ENCODE measurements around the gene OR6J1. TPM values are rescaled to one million over a fixed set of nuclear protein-coding genes. Genes with fewer than 3 reads are reported as not detected.
"Not testable (repeated sequence)": the region's sequence is repeated elsewhere in the genome, so short reads cannot be mapped to it uniquely, and the experiment has no call there.

OR6J1 gene
- total RNA-seq, 2 experiments from 2014 or later: not detected

- Mint-ChIP-seq H3K4me3 (no peak overlapping the region), H3K27me3 (no peaks in the 10 kb centered on the region), H3K4me1 (peaks cover 6% of the 10 kb centered on the region), H3K36me3 (ENCODE audit: low read depth) (no peaks in the 10 kb centered on the region), H3K9me3 (ENCODE audit: low read depth) (no peaks in the 10 kb centered on the region), H3K27ac (no peak overlapping the region)
- DNase-seq: peak; percentile 59
- ChIA-PET CTCF (interaction anchor here (0.6 to 6.7 kb wide), 5 partner anchors 80 to 663 kb away, joined by 3 to 106 read pairs (median 7); no protein-coding TSS in a partner anchor), POLR2A (interaction anchor here (0.8 kb wide), 1 partner anchor 9 kb away, joined by 10 read pairs; no protein-coding TSS in a partner anchor)
- ATAC-seq: peak; percentile 76
- intact Hi-C loops (cut with DNase I, micrococcal nuclease): loop anchor here (10.0 kb wide), 2 partner anchors 666 to 736 kb away; no protein-coding TSS in a partner anchor
Measured at GRCh38 chr14:22650960-22651521, 6.9 kb upstream of the OR6J1 start.

DNA sequence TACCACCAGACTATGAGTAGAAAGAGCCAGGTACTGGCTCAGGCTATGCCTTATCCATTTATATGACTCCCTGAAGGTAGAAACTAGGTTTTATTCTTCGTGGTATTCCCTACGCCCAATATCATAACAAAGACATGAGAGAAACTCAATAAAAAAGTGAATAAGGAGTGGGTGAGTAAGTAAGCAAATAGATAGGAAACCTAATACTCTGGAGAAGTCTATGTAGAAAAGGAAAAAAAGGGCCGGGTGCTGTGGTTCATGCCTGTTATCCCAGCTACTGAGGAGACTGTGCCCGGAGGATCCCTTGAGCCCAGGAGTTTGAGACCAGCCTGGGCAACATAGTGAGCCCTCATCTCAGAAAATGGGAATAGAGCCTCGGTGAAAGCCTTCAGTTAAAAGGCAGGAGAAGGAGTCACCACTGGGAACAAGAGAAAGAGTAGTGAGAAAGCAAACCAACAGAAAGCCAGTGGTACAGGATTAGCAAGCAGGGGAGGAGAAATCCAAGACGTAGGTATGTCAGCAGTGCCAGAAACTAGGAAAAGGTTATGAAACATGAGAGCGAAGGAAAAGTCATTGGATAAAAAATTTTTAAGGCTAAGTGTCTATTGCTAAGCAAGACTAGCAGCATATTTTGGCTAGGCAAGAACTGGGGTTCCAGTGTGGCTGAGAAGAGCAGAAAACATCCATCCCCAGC lies 6.0 kb upstream of the OR6J1 start:
- ChIA-PET CTCF (interaction anchor here (1.7 to 6.7 kb wide), 3 partner anchors 79 to 202 kb away, joined by 7 to 106 read pairs (median 12); no protein-coding TSS in a partner anchor), POLR2A (no interaction called here)
- no peak overlapping the region for H3K4me3 Mint-ChIP-seq
- ATAC-seq (no peak), DNase-seq (no peak)
- H3K36me3 Mint-ChIP-seq (ENCODE audit: low read depth): no peaks in the 10 kb centered on the region
- no peak overlapping the region for H3K27ac Mint-ChIP-seq
- peaks cover 6% of the 10 kb centered on the region for H3K4me1 Mint-ChIP-seq
- intact Hi-C loops (cut with DNase I, micrococcal nuclease): loop anchor here (10.0 kb wide), 2 partner anchors 665 to 735 kb away; no protein-coding TSS in a partner anchor
- no peaks in the 10 kb centered on the region for H3K27me3 Mint-ChIP-seq
- H3K9me3 Mint-ChIP-seq (ENCODE audit: low read depth): no peaks in the 10 kb centered on the region

DNA sequence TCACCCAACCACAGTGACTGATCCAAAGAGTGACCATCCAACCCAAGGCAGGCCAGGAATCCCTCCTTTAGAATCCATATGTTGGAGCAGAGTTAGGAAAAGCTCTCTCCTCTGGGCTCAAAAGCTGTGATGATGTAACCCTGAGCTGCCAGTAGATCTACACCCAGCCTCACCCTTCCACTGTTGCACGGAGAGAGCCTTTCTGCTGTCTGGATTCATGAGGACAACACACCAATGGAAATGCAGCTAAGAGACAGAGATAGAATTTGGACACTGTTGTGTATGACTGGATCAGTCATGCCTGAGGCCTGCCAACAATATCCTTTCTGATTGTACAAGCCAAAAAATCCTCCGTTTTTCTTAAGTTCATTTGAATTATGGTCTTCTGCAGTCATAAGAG lies 4.4 kb upstream of the OR6J1 start:
- Mint-ChIP-seq H3K4me3 (no peak overlapping the region), H3K27ac (no peak overlapping the region), H3K4me1 (peaks cover 8% of the 10 kb centered on the region), H3K9me3 (ENCODE audit: low read depth) (no peaks in the 10 kb centered on the region), H3K27me3 (no peaks in the 10 kb centered on the region), H3K36me3 (ENCODE audit: low read depth) (no peaks in the 10 kb centered on the region)
- POLR2A ChIA-PET: no interaction called here
- intact Hi-C loops (cut with DNase I, micrococcal nuclease): no loop called here
- ATAC-seq: no peak
- no peak for DNase-seq
- CTCF ChIA-PET: interaction anchor here (0.6 to 6.7 kb wide), 7 partner anchors 10 to 880 kb away, joined by 3 to 106 read pairs (median 4); no protein-coding TSS in a partner anchor

DNA sequence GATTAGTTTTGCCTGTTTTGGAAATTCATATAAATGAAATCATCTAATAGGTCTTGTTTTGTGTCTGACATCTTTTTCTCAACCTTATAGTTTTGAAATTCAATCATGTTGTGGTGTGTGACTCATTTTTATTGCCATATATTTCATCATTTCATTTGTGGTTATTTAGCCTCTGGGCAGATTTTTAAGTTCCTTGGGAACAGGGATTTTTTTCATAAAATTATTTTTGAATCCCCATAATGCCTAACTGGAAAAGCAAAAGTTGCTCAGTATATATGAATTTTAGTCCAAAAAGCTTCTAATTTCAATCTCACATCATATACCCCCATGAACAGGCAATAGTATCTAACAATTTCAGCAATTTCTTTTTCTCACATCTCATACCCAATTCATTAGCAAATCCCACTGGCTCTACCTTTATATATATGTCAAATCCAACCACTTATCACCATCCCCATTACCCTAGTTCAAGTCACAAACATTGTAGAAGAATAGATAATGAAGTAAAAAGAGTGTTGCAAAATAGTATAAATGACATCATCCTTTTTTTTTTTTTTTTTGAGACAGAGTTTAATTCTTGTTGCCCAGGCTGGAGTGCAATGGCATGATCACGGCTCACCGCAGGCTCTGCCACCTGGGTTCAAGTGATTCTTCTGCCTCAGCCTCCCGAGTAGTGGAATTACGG lies 2.6 kb upstream of the OR6J1 start:
- POLR2A ChIA-PET: interaction anchor here (0.6 kb wide), 1 partner anchor 249 kb away, joined by 3 read pairs; no protein-coding TSS in a partner anchor
- Mint-ChIP-seq H3K4me1 (peaks cover 8% of the 10 kb centered on the region), H3K4me3 (no peak overlapping the region), H3K27me3 (no peaks in the 10 kb centered on the region), H3K9me3 (ENCODE audit: low read depth) (no peaks in the 10 kb centered on the region), H3K27ac (peak overlapping the region; percentile 77), H3K36me3 (ENCODE audit: low read depth) (no peaks in the 10 kb centered on the region)
- DNase-seq (no peak), ATAC-seq (peak; percentile 14)
- intact Hi-C loops (cut with DNase I, micrococcal nuclease): no loop called here
- CTCF ChIA-PET: interaction anchor here (0.5 to 1.4 kb wide), 6 partner anchors 14 to 163 kb away, joined by 3 to 6 read pairs (median 3); no protein-coding TSS in a partner anchor

DNA sequence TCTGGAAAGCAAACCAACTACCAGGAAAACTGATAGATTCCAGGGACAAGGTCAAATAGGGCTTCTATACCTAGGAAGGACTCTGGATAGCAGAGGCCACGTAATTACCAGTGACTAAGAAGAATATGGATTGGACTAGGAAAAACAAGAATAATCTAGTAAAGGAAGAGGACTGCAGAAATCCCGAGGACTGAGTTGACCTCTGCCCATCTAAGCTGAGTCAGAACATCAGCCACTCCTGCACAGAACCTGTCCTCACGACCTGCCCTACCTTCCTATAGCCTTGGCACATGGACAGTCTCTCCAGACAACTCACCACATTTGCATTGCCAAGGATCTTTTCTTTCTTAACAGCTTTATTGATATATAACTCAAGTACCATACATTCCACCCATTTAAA lies 2.3 kb downstream of the OR6J1 start:
- Mint-ChIP-seq H3K4me1 (peaks cover 8% of the 10 kb centered on the region), H3K9me3 (ENCODE audit: low read depth) (no peaks in the 10 kb centered on the region), H3K27ac (no peak overlapping the region), H3K4me3 (no peak overlapping the region), H3K27me3 (no peaks in the 10 kb centered on the region), H3K36me3 (ENCODE audit: low read depth) (no peaks in the 10 kb centered on the region)
- CTCF ChIA-PET: interaction anchor here (0.7 to 1.3 kb wide), 2 partner anchors 11 to 43 kb away, joined by 3 read pairs; no protein-coding TSS in a partner anchor
- no peak for ATAC-seq
- intact Hi-C loops (cut with DNase I, micrococcal nuclease): no loop called here
- POLR2A ChIA-PET: interaction anchor here (0.5 kb wide), 1 partner anchor 9 kb away, joined by 10 read pairs; no protein-coding TSS in a partner anchor
- no peak for DNase-seq

DNA sequence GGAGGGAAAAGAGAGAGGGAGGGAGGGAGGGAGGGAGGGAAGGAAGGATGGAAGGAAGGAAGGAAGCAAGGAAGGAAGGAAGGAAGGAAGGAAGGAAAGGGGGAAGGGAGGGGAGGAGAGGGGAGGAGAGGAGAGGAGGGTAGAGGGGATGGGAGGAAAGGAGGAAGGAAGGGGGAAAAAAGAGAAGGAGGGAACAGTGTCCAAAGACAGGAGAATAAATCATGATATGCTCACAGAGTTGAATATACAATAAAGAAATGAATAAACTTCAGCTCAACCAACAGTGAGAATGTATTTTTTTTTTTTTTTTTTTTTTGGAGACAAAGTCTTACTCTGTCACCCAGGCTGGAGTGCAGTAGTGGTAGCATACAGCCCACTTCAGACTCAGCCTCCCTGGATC lies 4.0 kb downstream of the OR6J1 start:
- no peaks in the 10 kb centered on the region for H3K27me3 Mint-ChIP-seq
- no peaks in the 10 kb centered on the region for H3K9me3 Mint-ChIP-seq (ENCODE audit: low read depth)
- ATAC-seq: no peak
- POLR2A ChIA-PET: no interaction called here
- H3K27ac Mint-ChIP-seq: no peak overlapping the region
- H3K36me3 Mint-ChIP-seq (ENCODE audit: low read depth): no peaks in the 10 kb centered on the region
- no peak for DNase-seq
- CTCF ChIA-PET: interaction anchor here (1.0 to 1.4 kb wide), 2 partner anchors 19 to 70 kb away, joined by 3 read pairs; no protein-coding TSS in a partner anchor
- peaks cover 2% of the 10 kb centered on the region for H3K4me1 Mint-ChIP-seq
- intact Hi-C loops (cut with DNase I, micrococcal nuclease): no loop called here
- no peak overlapping the region for H3K4me3 Mint-ChIP-seq

DNA sequence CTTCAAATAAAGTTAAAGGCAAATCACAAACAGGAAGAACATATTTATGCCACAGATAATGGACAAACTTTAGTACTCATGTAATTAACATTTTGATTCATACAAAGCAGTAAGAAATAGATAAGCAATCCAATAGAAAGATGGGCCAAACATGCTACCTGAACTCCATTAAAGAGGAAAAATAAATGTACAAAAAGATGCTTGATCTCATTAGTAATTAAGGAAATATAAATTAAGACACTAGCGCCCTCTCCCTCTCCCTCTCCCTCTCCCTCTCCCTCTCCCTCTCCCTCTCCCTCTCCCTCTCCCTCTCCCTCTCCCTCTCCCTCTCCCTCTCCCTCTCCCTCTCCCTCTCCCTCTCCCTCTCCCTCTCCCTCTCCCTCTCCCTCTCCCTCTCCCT lies 8.2 kb downstream of the OR6J1 start:
- CTCF ChIA-PET: interaction anchor here (1.0 kb wide), 1 partner anchor 65 kb away, joined by 3 read pairs; no protein-coding TSS in a partner anchor
- POLR2A ChIA-PET; H3K4me3 Mint-ChIP-seq; H3K36me3 Mint-ChIP-seq (ENCODE audit: low read depth); H3K27me3 Mint-ChIP-seq; ATAC-seq; H3K4me1 Mint-ChIP-seq; H3K27ac Mint-ChIP-seq; DNase-seq; intact Hi-C loops (cut with DNase I, micrococcal nuclease); H3K9me3 Mint-ChIP-seq (ENCODE audit: low read depth): not testable (repeated sequence)

GRCh38 chr14:22634233-22634900 lies 9.8 kb downstream of the OR6J1 start:
- Mint-ChIP-seq H3K4me1 (no peaks in the 10 kb centered on the region), H3K4me3 (no peak overlapping the region), H3K27me3 (no peaks in the 10 kb centered on the region), H3K9me3 (ENCODE audit: low read depth) (peaks cover 11% of the 10 kb centered on the region), H3K27ac (no peak overlapping the region), H3K36me3 (ENCODE audit: low read depth) (no peaks in the 10 kb centered on the region)
- ChIA-PET CTCF (interaction anchor here (0.7 to 0.8 kb wide), 2 partner anchors 65 to 109 kb away, joined by 3 read pairs; no protein-coding TSS in a partner anchor), POLR2A (no interaction called here)
- DNase-seq (no peak), ATAC-seq (no peak)
- intact Hi-C loops (cut with DNase I, micrococcal nuclease): no loop called here

DNA sequence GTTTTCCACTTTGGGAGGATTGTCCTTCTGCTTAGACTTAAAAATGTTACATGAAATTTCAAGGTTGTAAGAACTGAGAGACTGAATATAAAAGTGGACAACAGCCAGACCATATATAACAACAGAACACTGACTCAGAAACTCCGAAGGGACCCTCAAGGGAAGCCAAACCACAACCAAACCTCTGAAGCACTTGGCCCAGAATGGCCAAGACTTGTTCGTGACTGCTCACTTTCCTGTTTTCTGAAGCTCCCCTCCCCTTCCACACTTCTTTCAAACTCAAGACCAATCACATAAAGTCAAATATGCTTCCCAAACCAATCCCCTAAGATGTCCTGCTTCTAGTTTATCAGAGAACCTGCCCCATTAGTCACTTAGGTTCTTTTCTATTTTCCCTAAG lies 13.7 kb downstream of the OR6J1 start:
- ChIA-PET CTCF (interaction anchor here (1.5 kb wide), 1 partner anchor 16 kb away, joined by 3 read pairs; no protein-coding TSS in a partner anchor), POLR2A (no interaction called here)
- intact Hi-C loops (cut with DNase I, micrococcal nuclease): no loop called here
- no peaks in the 10 kb centered on the region for H3K36me3 Mint-ChIP-seq (ENCODE audit: low read depth)
- peaks cover 11% of the 10 kb centered on the region for H3K9me3 Mint-ChIP-seq (ENCODE audit: low read depth)
- ATAC-seq (no peak), DNase-seq (no peak)
- H3K4me3 Mint-ChIP-seq: no peak overlapping the region
- peaks cover 5% of the 10 kb centered on the region for H3K27me3 Mint-ChIP-seq
- no peak overlapping the region for H3K27ac Mint-ChIP-seq
- H3K4me1 Mint-ChIP-seq: no peaks in the 10 kb centered on the region

DNA sequence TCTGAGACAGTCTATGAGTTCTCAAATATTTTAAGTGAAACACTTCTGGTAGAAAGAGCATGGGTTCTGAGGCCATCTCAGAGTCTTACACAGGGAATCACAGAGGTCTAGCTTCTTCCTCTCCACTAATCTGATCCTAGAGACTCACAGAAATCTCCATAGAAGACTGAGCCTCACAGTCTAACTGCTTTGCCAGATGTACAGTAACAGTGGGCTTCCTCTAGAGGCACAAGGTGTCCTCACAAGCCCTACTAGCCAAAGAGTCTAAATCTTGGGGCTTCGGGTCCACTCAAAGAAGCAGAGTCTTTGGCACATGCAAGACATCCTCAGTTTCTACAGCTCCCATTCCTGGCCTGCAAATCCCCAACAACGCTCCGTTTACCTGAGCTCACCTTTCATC lies 14.1 kb downstream of the OR6J1 start:
- Mint-ChIP-seq H3K4me3 (no peak overlapping the region), H3K4me1 (no peaks in the 10 kb centered on the region), H3K9me3 (ENCODE audit: low read depth) (peaks cover 11% of the 10 kb centered on the region), H3K27me3 (peaks cover 5% of the 10 kb centered on the region), H3K27ac (no peak overlapping the region), H3K36me3 (ENCODE audit: low read depth) (no peaks in the 10 kb centered on the region)
- DNase-seq (no peak), ATAC-seq (no peak)
- ChIA-PET POLR2A (no interaction called here), CTCF (interaction anchor here (1.5 kb wide), 1 partner anchor 16 kb away, joined by 3 read pairs; no protein-coding TSS in a partner anchor)
- intact Hi-C loops (cut with DNase I, micrococcal nuclease): no loop called here

DNA sequence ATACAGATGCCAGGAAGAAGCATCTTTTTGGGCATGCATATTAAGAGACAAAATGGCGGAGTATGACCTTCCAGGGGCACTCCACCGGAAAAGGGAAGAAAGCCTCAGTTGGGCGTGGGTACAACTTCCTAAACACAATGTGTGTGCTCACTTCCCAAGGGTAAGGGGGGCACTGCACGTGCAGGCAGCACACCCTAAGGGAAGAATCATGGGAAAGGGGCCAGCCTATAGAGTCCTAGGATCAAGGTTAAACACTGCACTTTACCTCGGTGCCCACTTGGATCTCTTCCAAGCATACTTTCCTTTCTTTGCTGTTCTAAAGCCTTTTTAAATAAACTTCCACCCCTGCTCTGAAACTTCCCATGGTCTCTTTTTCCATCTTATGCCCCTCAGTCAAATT lies 14.8 kb downstream of the OR6J1 start:
- H3K27ac Mint-ChIP-seq: no peak overlapping the region
- H3K4me3 Mint-ChIP-seq: no peak overlapping the region
- H3K4me1 Mint-ChIP-seq: no peaks in the 10 kb centered on the region
- H3K27me3 Mint-ChIP-seq: peaks cover 5% of the 10 kb centered on the region
- ATAC-seq (no peak), DNase-seq (no peak)
- H3K9me3 Mint-ChIP-seq (ENCODE audit: low read depth): peaks cover 11% of the 10 kb centered on the region
- ChIA-PET POLR2A (no interaction called here), CTCF (no interaction called here)
- no peaks in the 10 kb centered on the region for H3K36me3 Mint-ChIP-seq (ENCODE audit: low read depth)
- intact Hi-C loops (cut with DNase I, micrococcal nuclease): loop anchor here in 1 of 2 experiments (2.0 kb wide), 1 partner anchor 15 kb away; the partner anchor contains the start of gene OR6J1
